GM18868 (cell line): Measurements from ENCODE around the gene CTXN3.

Experiments
- ATAC-seq: cut with Tn5 transposase; IDR thresholded peaks from one replicate; pipeline ENCODE4 v1.9.1; 2021; ENCODE audit warnings: mild to moderate bottlenecking, moderate library complexity; ENCODE audit not compliant: unreplicated experiment

Gene CTXN3

DNA sequence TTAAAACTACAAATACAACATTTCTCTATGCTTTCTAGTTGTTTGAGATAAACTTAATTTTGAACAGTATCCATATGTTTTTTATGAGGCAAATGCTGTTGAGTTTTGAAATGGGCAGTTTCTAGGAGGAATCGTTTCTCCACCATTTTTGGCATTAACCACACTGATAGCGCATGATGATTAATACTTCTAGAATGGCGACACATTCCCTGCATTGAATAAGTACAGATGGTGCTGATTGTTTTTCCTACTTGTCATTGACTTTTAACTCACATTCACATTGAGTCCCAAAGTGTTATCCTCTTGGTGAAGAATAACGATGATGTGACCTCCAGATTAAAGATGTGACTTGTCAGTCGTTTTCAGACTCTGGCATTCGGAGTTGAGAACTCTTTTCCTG is 47.8 kb downstream of the CTXN3 start:
- ATAC-seq: no peak

DNA sequence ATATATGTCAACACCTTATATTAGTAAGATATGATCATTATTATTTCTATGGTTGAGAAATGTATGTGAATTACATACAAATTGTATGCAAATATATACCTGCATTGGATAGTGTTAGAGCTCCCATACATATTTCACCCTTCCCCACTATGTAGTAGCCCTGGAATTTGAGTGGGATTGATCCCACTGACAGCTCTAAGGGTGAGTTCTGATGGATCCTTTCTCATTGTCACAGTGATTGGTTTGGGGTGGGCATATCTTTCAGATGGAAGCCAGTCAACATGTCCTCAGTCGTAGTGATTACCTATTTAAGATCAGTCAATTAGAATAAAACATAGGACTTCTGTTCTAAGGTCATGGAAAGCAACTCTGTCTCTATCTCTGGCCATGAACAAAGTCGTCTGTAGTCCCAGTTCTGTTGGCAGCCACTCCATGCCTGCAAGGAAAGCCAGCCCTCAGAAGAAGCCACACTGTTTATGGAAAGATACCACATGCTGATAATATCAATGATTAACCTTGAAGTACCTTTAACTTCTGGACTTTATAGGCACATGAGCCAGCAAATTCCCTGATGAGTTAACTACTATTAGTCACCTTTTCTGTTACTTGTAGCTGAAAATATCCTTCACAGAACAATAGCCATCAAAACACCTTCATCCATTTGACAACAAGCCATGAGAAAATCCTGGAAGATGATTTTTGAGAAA is 49.2 kb downstream of the CTXN3 start:
- no peak for ATAC-seq

DNA sequence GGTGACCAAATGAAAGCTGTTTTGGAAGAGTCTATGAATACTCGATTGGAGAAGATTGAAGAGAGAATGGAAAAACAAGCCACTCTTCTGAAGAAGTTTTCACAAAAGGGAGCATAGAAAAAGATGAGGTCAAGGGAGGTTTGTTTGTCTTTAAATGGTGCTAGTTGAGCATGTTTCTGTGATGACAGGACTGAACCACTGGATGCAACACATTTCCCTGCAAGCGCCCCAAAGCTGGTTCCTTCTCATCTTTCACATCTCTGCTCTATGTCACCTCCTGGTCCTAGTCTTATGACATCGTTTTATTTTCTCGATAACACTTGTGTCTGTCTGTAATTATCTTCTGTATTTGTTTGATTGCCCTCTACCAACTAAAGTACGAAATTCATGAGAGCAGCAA is 50.5 kb downstream of the CTXN3 start:
- ATAC-seq: no peak

GRCh38 chr5:127700237-127700766 is 51.4 kb downstream of the CTXN3 start:
- ATAC-seq: no peak

DNA sequence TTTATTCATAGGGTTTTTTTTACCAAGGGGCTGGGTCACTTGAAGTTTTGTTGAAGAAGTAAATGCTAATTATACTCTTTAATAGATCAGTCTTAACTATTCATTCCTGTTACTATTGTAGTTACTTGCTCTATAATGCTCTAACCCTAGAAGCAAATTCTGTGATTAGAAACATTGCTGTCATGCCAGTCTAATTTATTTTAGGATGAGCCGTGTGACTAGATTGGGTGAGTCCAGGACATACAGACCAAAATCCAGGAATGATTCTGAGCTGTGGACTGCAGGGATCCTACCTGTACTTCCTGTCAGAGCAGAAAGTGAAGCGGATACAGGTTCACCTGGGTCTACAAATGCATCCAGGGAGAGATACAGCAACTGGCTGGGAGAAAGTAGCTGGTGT is 53.6 kb downstream of the CTXN3 start:
- no peak for ATAC-seq

DNA sequence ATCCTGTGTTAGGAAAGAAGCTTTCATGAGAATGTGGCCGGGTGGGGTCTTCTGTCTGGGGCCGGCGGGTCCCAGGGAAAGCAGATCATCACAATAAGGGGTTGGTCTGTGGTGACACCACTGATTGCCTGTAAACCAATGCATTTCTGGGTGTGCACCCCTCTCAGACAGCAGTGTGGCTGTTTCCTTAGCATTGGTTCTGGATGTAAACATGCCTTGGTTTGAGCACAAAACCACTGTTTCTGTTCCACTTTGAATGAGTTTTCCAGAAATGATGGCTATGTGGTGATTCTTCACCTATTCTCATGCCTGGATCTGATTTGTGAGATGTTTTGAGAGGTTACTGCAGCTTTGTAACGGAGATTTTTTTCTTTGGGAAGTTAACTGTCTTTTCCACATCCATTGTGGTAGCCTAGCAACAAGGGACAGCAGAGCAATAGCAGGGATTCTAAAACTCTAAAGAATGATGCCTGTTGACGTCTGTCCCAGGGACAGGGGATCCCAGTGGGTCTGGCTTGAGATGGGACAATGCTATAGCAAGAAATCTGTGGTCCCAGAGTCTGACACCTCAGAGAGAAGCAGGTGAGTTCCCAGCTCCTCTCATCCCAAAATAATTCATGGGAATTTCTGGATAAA is 54.2 kb downstream of the CTXN3 start, which contains the start of gene CCDC192:
Gene CCDC192, plus strand, starts transcription at position 466 of the 636 bp plus-strand sequence. Its CDS starts 55 bp downstream, at position 521.
- no peak for ATAC-seq

DNA sequence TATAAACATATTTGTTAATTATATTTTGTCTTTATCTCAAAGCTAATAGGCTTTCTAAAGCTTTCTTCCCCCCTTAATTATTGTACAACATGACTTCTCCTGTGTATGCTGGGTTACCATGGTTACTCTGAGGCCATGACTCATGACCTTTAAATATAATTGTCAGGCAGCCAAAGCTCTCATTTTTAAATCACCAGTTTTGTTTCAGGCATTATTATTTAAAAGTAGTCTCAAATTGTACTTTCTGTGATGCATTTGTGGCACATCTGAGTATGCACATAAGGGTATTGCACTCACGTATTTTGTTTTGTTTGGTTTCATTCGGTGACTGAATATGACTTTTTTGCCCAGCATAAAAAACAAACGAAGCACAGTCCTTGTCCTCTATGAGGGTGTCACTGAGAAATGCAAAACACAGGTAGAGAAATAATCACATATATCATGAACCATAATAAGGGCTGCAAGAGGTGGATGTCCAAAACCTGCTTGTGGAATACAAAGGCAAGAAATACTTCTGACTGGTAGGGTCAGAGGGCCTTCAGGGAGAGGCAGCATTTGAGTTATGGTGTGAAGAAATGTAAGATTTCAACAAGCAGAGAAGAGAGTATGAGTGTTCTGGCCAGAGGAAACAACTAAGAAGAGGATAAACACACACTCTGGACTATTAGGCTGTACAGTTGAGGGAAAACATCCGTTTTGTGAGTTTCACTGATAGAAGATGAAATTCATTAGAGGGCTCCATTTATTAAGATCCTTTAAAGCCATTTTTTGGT is 56.4 kb downstream of the CTXN3 start:
- ATAC-seq: no peak

DNA sequence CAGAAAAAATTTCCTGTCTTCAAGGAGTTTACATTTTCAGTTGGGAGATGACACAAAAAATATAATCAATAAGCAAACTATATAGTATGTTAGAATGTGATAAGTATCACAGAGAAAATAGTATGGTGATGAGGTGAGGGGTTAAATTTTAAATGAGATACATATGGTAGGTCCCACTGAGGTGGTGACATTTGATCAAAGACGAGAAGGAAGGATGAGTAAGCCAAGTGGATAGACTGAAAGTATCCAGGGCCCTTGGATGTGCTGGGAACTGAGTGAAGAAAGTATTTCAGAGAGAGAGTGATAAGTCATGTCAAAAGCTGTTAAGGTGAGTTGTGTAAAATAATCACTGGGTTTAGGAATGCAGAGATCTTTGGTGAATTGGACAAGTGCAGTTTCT is 57.8 kb downstream of the CTXN3 start:
- no peak for ATAC-seq

DNA sequence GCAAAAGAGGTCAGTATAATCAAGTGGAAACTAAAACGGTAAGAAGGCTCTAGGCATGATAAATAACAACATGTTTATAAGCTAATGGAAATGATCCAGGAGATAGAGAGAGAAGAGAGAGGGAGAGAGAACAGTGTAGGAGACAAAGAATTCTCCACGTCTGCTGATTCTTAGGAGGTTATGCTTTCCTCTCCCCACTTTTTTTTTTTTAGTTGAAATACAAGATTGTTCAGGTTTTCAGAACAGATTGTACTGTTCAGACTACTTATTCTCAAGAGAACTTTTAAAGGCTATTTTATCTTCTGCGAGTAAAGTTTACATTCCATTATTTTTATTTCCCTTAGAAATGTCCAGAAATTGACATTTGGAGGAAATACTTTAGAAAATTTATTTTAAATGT is 58.3 kb downstream of the CTXN3 start:
- no peak for ATAC-seq
